ENCODE data around the gene MYO18B.

Gene MYO18B

DNA sequence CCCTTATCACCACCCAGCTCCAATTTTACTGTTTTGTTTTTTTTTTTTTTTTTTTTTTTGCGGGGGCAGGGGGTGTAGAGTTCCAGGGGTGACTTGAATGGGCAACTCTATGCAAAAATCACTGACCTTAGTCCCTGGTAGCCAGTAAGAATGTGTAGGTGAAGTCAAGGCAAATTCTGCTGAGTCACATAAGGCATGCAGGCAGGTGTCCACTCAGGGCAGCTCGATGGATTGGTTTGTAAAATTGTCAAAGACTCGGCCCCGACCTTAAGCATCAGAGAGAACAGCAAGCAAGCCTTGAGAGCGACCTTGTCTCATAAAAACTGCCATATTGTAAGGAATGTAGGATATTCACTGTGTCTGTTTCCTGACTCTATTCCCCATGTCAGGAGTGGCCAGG lies 275.9 kb downstream of the MYO18B start:
- Histone ChIP-seq H3K27me3 (replicated peaks; ENCODE audit: control insufficient read depth, insufficient read depth, low read length) (no peaks in the 10 kb centered on the region; the same call in 1 of the 2 replicates), H3K36me3 (ENCODE audit: control insufficient read depth, insufficient read depth, low read length) (no peaks in the 10 kb centered on the region), H3K4me3 (replicated peaks; ENCODE audit: low read depth, low read length) (no peak overlapping the region)
- no peak for DNase-seq (ENCODE audit: extremely low read depth, insufficient read length)
- TF ChIP-seq, protein P1, sequence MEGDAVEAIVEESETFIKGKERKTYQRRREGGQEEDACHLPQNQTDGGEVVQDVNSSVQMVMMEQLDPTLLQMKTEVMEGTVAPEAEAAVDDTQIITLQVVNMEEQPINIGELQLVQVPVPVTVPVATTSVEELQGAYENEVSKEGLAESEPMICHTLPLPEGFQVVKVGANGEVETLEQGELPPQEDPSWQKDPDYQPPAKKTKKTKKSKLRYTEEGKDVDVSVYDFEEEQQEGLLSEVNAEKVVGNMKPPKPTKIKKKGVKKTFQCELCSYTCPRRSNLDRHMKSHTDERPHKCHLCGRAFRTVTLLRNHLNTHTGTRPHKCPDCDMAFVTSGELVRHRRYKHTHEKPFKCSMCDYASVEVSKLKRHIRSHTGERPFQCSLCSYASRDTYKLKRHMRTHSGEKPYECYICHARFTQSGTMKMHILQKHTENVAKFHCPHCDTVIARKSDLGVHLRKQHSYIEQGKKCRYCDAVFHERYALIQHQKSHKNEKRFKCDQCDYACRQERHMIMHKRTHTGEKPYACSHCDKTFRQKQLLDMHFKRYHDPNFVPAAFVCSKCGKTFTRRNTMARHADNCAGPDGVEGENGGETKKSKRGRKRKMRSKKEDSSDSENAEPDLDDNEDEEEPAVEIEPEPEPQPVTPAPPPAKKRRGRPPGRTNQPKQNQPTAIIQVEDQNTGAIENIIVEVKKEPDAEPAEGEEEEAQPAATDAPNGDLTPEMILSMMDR (IDR thresholded peaks at IDR 0.05; ENCODE audit: insufficient read depth, low read length, poor library complexity, severe bottlenecking) = no peak

DNA sequence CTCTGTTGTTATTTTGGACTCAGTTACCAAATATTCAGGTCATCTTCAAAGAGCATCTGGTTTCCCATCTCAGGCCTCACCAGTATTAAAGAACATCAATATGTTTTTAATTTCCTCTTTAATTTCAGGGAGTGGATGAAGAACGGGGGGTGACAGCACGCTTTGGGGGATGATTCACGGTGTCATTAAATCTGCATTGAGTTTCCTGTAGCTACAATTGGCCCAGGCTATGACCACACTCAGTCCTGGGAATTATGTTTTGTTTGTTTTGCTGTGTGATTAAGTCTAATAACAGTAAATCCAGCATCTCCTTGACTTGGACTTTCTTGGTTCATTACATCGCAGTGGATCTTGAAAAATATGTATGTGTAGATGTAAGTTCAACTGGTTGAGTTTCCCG lies 277.6 kb downstream of the MYO18B start:
- H3K36me3 ChIP-seq (ENCODE audit: control insufficient read depth, insufficient read depth, low read length) = no peaks in the 10 kb centered on the region
- H3K4me3 ChIP-seq (replicated peaks; ENCODE audit: low read depth, low read length) = no peak overlapping the region
- H3K27me3 ChIP-seq (replicated peaks; ENCODE audit: control insufficient read depth, insufficient read depth, low read length) = no peaks in the 10 kb centered on the region; the same call in 1 of the 2 replicates
- TF ChIP-seq, protein P1 (IDR thresholded peaks at IDR 0.05; ENCODE audit: insufficient read depth, low read length, poor library complexity, severe bottlenecking) = no peak
- DNase-seq (ENCODE audit: extremely low read depth, insufficient read length) = no peak

DNA sequence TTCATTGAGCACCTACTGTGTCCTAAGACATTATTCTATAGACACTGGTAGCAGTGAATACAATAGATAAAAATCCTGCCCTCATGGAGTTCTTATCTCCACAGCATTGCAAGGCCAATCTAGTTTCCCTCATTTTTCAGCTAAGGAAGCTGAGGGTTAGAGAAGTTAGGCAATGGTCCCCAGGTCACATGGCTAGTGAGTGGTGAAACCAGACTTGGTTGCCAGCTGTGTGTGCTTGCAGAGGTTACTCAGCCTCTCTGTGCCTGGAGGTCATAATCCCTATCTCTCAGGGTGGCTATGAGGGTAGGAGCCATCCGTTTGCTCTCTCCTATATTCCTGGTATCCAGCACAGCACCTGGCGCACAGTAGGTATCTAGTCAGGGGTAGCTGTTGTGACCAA lies 279.5 kb downstream of the MYO18B start:
- Histone ChIP-seq H3K27me3 (replicated peaks; ENCODE audit: control insufficient read depth, insufficient read depth, low read length) (no peaks in the 10 kb centered on the region; the same call in 1 of the 2 replicates), H3K36me3 (ENCODE audit: control insufficient read depth, insufficient read depth, low read length) (no peaks in the 10 kb centered on the region), H3K4me3 (replicated peaks; ENCODE audit: low read depth, low read length) (no peak overlapping the region)
- DNase-seq (ENCODE audit: extremely low read depth, insufficient read length) = no peak
- TF ChIP-seq, protein P1 (IDR thresholded peaks at IDR 0.05; ENCODE audit: insufficient read depth, low read length, poor library complexity, severe bottlenecking) = no peak

DNA sequence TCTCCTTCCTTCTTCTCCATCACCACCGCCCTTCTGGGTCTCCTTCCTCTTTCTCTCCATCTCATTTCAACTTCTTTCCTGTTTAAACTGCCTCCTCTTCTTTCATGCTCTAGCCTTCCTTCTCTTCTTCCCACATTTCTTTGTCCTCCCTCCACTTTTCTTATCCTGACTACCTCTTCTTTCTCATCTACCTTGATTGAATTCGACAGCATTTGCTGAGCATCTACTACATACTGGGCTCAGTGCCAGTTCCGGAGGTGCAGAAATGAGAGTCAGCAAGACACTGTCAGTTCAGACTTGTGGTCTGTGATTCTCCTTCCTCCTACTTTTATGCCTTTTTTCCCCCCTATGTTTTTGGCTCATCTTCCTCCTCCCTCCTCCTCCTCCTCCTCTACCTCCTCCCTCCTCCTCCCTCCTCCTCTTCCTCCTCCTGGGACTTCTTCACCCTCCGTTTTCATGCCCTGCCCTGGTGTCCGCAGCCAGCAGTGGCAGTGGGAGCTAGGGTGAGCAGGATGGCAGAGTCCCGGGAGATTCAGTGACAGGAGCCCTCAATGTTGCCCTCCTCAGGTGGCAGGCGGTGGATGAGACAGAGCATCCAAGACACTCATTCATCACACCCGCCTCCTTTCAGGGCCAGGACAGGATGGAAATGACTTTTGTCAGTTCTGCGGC lies 281.3 kb downstream of the MYO18B start:
- no peak for DNase-seq (ENCODE audit: extremely low read depth, insufficient read length)
- no peak overlapping the region for H3K4me3 ChIP-seq (replicated peaks; ENCODE audit: low read depth, low read length)
- TF ChIP-seq, protein P1 (IDR thresholded peaks at IDR 0.05; ENCODE audit: insufficient read depth, low read length, poor library complexity, severe bottlenecking) = no peak
- no peaks in the 10 kb centered on the region; the same call in 1 of the 2 replicates for H3K27me3 ChIP-seq (replicated peaks; ENCODE audit: control insufficient read depth, insufficient read depth, low read length)
- no peaks in the 10 kb centered on the region for H3K36me3 ChIP-seq (ENCODE audit: control insufficient read depth, insufficient read depth, low read length)

DNA sequence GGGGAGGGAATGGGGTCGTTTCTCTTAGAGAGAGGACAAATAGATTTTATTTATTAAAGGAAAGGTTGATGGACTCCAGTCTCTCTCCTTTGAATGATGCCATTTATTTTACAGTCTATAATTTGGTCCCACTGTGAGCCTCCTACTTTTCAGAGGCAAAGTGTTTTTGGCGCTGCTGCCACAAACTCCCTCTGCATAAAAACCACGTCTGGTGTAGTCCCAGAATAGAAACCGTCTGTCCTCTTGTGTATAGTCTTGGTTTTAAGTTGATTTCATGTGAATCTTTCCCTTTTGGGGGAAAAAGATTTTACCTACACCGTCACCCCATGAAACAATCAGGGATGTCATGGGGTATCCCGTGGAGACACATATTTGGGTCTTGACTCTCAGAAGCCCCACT lies 283.6 kb downstream of the MYO18B start:
- Histone ChIP-seq H3K36me3 (ENCODE audit: control insufficient read depth, insufficient read depth, low read length) (no peaks in the 10 kb centered on the region), H3K27me3 (replicated peaks; ENCODE audit: control insufficient read depth, insufficient read depth, low read length) (no peaks in the 10 kb centered on the region), H3K4me3 (replicated peaks; ENCODE audit: low read depth, low read length) (no peak overlapping the region)
- no peak for DNase-seq (ENCODE audit: extremely low read depth, insufficient read length)
- TF ChIP-seq, protein P1 (IDR thresholded peaks at IDR 0.05; ENCODE audit: insufficient read depth, low read length, poor library complexity, severe bottlenecking) = no peak

DNA sequence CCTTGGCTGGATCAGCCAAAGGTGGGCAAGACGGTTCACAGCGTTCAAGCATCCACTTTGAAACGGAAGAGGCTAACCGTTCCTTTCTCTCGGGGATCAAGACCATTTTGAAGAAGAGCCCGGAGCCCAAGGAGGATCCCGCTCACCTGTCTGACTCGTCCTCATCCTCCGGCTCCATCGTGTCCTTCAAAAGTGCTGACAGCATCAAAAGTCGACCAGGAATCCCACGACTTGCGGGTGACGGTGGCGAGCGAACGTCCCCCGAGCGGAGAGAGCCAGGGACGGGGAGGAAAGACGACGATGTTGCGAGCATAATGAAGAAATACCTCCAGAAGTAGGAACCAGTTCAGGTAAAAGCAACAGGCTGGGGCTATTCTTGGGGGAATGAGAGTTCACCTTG lies 285.4 kb downstream of the MYO18B start:
- TF ChIP-seq, protein P1 (IDR thresholded peaks at IDR 0.05; ENCODE audit: insufficient read depth, low read length, poor library complexity, severe bottlenecking) = no peak
- Histone ChIP-seq H3K27me3 (replicated peaks; ENCODE audit: control insufficient read depth, insufficient read depth, low read length) (no peaks in the 10 kb centered on the region), H3K36me3 (ENCODE audit: control insufficient read depth, insufficient read depth, low read length) (no peaks in the 10 kb centered on the region), H3K4me3 (replicated peaks; ENCODE audit: low read depth, low read length) (no peak overlapping the region)
- no peak for DNase-seq (ENCODE audit: extremely low read depth, insufficient read length)

All from GM06990 (cell line).